Activated CD8-positive, alpha-beta T cell treated with anti-CD3 and anti-CD28 coated beads for 36 hours (primary cell): Measurements from ENCODE around the gene PPP3CB. TPM values are rescaled to one million over a fixed set of nuclear protein-coding genes. Genes with fewer than 3 reads are reported as not detected.
A peak's percentile ranks its signal among the peaks of the same experiment; 100 is the strongest.

ENCODE experiments used
- ATAC-seq: fragments of 200-7000 bp; cut with Tn5 transposase; one replicate; pipeline ENCODE4 v1.10.0; 2021; ENCODE audit warnings: mild to moderate bottlenecking, moderate library complexity
- CTCF ChIA-PET: fragments of 350-600 bp; sonication (Branson Sonifier 250); formaldehyde crosslinking; loops from one replicate; lab custom pipeline; 2021; ENCODE audit warnings: antibody characterized with exemption; lab: Charles Lee
- POLR2A ChIA-PET: fragments of 350-600 bp; sonication (Branson Sonifier 250); formaldehyde crosslinking; loops from one replicate; lab custom pipeline; 2021; ENCODE audit warnings: antibody characterized with exemption; lab: Charles Lee
- DNase-seq: peaks from one replicate; pipeline ENCODE4 v3.0.0-alpha.2; 2020
- H3K27ac Mint-ChIP-seq: one replicate; pipeline ENCODE4 v1.8.0; 2021; ENCODE audit warnings: mild to moderate bottlenecking, mixed read lengths
- H3K27me3 Mint-ChIP-seq: one replicate; pipeline ENCODE4 v1.8.0; 2021; ENCODE audit warnings: mixed read lengths
- H3K36me3 Mint-ChIP-seq: one replicate; pipeline ENCODE4 v1.8.0; 2021; ENCODE audit warnings: low read depth, mixed read lengths
- H3K4me1 Mint-ChIP-seq: one replicate; pipeline ENCODE4 v1.8.0; 2021; ENCODE audit warnings: low read depth, mixed read lengths
- H3K4me3 Mint-ChIP-seq: one replicate; pipeline ENCODE4 v1.8.0; 2021; ENCODE audit warnings: mild to moderate bottlenecking, moderate library complexity, mixed read lengths
- H3K9me3 Mint-ChIP-seq: one replicate; pipeline ENCODE4 v1.8.0; 2021; ENCODE audit warnings: mixed read lengths
- intact Hi-C: fragments of 100-400 bp; cut with micrococcal nuclease; formaldehyde crosslinking; loops from one replicate; pipeline ENCODE4 v1.10.0; 2022
- total RNA-seq, 2 experiments: library from RNA; stranded (reverse); gene quantifications; one replicate each; pipeline ENCODE4 v1.2.3, GENCODE V29; 2021
- TF ChIP-seq, protein P1 (sequence below): fragments of 200-600 bp; IDR thresholded peaks from one replicate; pipeline ENCODE4 v1.8.0; 2022; ENCODE audit warnings: antibody characterized with exemption, mild to moderate bottlenecking

PPP3CB gene
- total RNA-seq, 2 experiments from 2014 or later = 35.8 to 36.5 TPM

DNA sequence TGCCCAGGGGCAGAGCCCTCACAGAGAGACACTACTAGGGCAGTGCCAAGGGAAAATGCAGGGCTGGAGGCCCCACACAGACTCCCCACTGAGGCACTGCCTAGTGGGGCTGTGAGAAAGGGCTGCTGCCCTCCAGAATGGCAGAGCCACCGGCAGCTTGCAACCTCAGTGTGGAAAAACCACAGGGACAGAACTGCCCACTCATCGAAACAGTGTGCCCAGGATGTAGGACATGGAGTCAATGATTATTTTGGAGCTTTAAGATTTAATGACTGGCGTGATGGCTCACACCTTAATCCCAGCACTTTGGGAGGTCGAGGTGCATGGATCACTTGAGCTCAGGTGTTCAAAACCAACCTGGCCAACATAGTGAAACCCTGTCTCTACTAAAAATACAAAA is 34.9 kb downstream of the PPP3CB start:
- H3K27me3 Mint-ChIP-seq = no peaks in the 10 kb centered on the region
- H3K4me3 Mint-ChIP-seq = no peak overlapping the region
- POLR2A ChIA-PET = interaction anchor here (1.2 kb wide), 1 partner anchor 31 kb away, joined by 3 read pairs; no protein-coding TSS in a partner anchor
- ATAC-seq (no peak), DNase-seq (no peak)
- H3K36me3 Mint-ChIP-seq = peaks cover 18% of the 10 kb centered on the region
- CTCF ChIA-PET = no interaction called here
- TF ChIP-seq, protein P1, sequence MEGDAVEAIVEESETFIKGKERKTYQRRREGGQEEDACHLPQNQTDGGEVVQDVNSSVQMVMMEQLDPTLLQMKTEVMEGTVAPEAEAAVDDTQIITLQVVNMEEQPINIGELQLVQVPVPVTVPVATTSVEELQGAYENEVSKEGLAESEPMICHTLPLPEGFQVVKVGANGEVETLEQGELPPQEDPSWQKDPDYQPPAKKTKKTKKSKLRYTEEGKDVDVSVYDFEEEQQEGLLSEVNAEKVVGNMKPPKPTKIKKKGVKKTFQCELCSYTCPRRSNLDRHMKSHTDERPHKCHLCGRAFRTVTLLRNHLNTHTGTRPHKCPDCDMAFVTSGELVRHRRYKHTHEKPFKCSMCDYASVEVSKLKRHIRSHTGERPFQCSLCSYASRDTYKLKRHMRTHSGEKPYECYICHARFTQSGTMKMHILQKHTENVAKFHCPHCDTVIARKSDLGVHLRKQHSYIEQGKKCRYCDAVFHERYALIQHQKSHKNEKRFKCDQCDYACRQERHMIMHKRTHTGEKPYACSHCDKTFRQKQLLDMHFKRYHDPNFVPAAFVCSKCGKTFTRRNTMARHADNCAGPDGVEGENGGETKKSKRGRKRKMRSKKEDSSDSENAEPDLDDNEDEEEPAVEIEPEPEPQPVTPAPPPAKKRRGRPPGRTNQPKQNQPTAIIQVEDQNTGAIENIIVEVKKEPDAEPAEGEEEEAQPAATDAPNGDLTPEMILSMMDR = no peak
- H3K27ac Mint-ChIP-seq = no peak overlapping the region
- no peaks in the 10 kb centered on the region for H3K4me1 Mint-ChIP-seq
- intact Hi-C loops = no loop called here
- no peaks in the 10 kb centered on the region for H3K9me3 Mint-ChIP-seq

DNA sequence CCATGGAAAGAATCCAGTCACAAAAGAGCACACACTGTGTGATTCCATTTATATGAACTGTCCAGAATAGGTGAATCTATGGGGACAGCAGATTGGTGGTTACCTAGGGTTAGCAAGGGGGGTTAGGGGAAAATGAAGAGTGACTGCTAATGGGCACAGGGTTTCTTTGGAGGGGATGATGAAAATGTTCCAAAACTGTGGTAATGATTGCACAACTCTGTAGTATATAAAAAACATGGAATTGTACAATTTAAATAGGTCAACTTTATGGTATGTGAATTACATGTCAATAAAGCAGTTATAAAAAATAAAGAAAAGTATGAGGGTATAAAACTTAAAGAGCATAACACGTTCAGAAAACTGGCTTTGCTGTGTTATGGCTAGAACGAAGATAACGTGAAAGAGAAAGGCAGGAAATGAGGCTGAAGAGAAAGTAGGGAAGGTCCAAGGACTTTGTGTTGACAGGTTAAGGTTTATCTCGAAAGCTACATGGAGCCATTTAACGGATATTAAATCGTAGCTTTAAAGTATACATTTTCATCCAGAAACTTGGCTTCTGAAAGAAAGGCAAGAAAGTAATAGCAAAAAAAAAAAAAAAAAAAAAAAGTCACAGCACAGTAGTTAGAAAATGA is 36.0 kb downstream of the PPP3CB start:
- TF ChIP-seq, protein P1 = no peak
- ATAC-seq (no peak), DNase-seq (no peak)
- ChIA-PET POLR2A (interaction anchor here (1.2 kb wide), 1 partner anchor 32 kb away, joined by 3 read pairs; no protein-coding TSS in a partner anchor), CTCF (no interaction called here)
- Mint-ChIP-seq H3K4me1 (no peaks in the 10 kb centered on the region), H3K9me3 (no peaks in the 10 kb centered on the region), H3K36me3 (peaks cover 20% of the 10 kb centered on the region), H3K27me3 (no peaks in the 10 kb centered on the region), H3K4me3 (no peak overlapping the region), H3K27ac (no peak overlapping the region)
- intact Hi-C loops = no loop called here

DNA sequence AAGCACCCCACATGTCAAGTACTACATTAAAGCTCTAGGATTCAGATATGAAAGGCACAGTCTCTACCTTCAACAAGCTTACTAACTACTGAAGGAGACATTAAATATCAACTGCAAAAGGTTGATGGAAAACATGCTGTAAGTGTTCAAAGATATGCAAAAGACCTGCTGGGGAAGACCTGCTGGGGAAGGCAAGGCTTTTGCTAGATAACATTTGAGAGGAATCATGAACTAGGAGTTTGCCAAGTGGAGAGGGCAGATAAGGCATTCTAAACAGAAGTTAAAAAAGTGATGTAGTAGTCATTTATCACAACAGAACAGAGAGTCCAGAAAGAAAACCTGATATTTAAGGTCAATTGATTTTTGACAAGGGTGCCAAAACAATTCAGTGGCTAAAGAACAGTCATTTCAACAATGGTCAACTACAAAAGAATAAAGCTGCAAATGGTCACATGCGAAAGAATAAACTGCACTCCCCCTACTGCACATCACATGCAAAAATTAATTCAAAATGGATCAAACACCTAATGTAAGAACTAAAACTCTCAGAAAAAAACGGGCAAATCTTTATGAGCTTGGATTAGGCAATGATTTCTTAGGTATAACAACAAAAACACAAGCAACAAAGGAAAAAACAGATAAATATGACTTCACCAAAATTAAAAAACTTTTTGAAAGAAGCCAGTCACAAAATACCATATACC is 39.5 kb downstream of the PPP3CB start:
- no peak overlapping the region for H3K27ac Mint-ChIP-seq
- no peak overlapping the region for H3K4me3 Mint-ChIP-seq
- ATAC-seq (no peak), DNase-seq (no peak)
- CTCF ChIA-PET = no interaction called here
- peaks cover 15% of the 10 kb centered on the region for H3K36me3 Mint-ChIP-seq
- H3K4me1 Mint-ChIP-seq = no peaks in the 10 kb centered on the region
- TF ChIP-seq, protein P1 = no peak
- no peaks in the 10 kb centered on the region for H3K9me3 Mint-ChIP-seq
- H3K27me3 Mint-ChIP-seq = no peaks in the 10 kb centered on the region
- POLR2A ChIA-PET = interaction anchor here (1.0 kb wide), 1 partner anchor 28 kb away, joined by 3 read pairs; no protein-coding TSS in a partner anchor
- intact Hi-C loops = no loop called here

DNA sequence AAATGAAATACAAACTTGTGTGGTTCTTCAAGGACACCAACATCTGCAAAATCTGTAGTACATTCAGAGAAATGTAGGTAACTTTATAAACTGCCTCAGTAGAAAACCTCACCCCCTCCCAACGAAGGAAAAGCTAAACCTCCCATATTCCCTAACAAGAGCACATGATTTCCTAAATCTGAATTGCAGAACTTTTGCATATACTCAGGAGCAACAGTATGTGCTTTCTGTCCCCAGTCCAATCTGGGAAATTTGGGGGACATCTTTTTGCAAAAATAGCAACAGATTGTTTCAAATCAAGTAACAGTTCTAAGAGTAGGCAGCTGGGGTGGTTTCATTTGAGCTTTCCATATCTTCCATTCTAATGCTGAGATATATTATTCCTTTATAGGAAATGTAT is 46.7 kb downstream of the PPP3CB start:
- no peak overlapping the region for H3K4me3 Mint-ChIP-seq
- H3K27me3 Mint-ChIP-seq = no peaks in the 10 kb centered on the region
- H3K36me3 Mint-ChIP-seq = peaks cover 8% of the 10 kb centered on the region
- POLR2A ChIA-PET = no interaction called here
- intact Hi-C loops = no loop called here
- ATAC-seq (no peak), DNase-seq (no peak)
- TF ChIP-seq, protein P1 = no peak
- H3K27ac Mint-ChIP-seq = no peak overlapping the region
- CTCF ChIA-PET = interaction anchor here (1.8 kb wide), 1 partner anchor 43 kb away, joined by 3 read pairs; no protein-coding TSS in a partner anchor
- H3K9me3 Mint-ChIP-seq = no peaks in the 10 kb centered on the region
- peaks cover 2% of the 10 kb centered on the region for H3K4me1 Mint-ChIP-seq

DNA sequence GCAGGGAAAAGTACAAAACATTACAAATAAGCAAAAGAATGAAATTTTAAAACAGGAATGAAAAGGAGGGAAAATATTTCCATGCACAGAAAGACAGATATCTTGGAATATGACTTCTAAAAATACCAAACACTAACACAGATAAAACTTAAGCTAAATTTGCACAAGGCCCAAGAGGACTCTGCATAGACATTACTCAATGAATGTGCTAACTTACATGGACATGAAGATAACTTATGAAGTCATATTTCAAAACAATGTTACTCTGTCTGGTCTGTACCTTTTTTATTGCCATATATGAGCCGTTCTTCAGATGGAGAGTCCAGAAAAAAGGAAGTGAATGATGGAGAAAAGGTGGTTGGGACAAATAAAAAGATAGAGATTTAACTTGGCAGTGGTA is 47.4 kb downstream of the PPP3CB start:
- peak overlapping the region; percentile 29 for H3K27ac Mint-ChIP-seq
- no peaks in the 10 kb centered on the region for H3K9me3 Mint-ChIP-seq
- CTCF ChIA-PET = no interaction called here
- peaks cover 2% of the 10 kb centered on the region for H3K4me1 Mint-ChIP-seq
- intact Hi-C loops = no loop called here
- DNase-seq (no peak), ATAC-seq (no peak)
- H3K4me3 Mint-ChIP-seq = no peak overlapping the region
- POLR2A ChIA-PET = no interaction called here
- no peaks in the 10 kb centered on the region for H3K27me3 Mint-ChIP-seq
- TF ChIP-seq, protein P1 = no peak
- peaks cover 6% of the 10 kb centered on the region for H3K36me3 Mint-ChIP-seq
